ENCODE data around the gene RGL1. TPM values are rescaled to one million over a fixed set of nuclear protein-coding genes. Genes with fewer than 3 reads are reported as not detected.

The RGL1 gene
- total RNA-seq, 4 donors from 2014 or later = 12.1 to 13.8 (median 13.0) TPM

- H3K4me3 ChIP-seq = no peak overlapping the region
- H3K4me1 ChIP-seq = peaks cover 0 to 22% (median 3%) of the 10 kb centered on the region in 4 donors
- H3K27ac ChIP-seq = peak overlapping the region; percentile 57 to 73 (median 64)
- in situ Hi-C loops (cut with MboI; ENCODE audit: low pct_ligation_motif_present in 1 of 4, low pct_unique_long_range_greater_than_20kb in 1 of 4, low sequenced_read_pairs in 3 of 4) (no loop called here), intact Hi-C loops (cut with DNase I; ENCODE audit: low total_unique reads) (no loop called here)
- TF ChIP-seq POLR2AphosphoS5 (IDR thresholded peaks at IDR 0.05) (peak in 2 of 3 donors; percentile 44 to 66), POLR2A (IDR thresholded peaks at IDR 0.05) (no peak)
- no peaks in the 10 kb centered on the region for H3K36me3 ChIP-seq
- WGBS, 2 donors (ENCODE audit: low coverage in 1 of 2) = 46 to 50% methylated on average over 9 of the region's 9 CpGs
- no peaks in the 10 kb centered on the region for H3K27me3 ChIP-seq
- DNase-seq = peak; percentile 26
- no peaks in the 10 kb centered on the region for H3K9me3 ChIP-seq
Measured at GRCh38 chr1:183841950-183842794, 37.3 kb downstream of the RGL1 start.

DNA sequence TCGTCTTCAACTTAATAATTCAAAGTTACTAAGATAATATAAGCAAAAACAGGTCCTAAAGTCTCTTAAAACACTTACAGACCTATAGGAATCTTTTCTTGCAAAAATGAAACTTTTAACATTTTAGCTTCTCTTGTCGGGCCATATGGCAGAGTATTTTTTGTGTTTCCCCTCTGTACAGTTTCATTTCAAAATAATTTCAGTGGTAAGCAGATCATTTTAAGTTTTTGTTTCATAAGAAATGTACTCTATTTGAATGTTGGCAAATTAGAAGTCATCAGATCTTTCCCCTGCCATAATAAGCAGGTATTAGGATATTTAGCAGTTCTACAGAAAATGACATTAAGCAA is 37.9 kb downstream of the RGL1 start:
- peak overlapping the region; percentile 57 to 73 (median 64) for H3K27ac ChIP-seq
- no peaks in the 10 kb centered on the region for H3K9me3 ChIP-seq
- in situ Hi-C loops (cut with MboI; ENCODE audit: low pct_ligation_motif_present in 1 of 4, low pct_unique_long_range_greater_than_20kb in 1 of 4, low sequenced_read_pairs in 3 of 4) (no loop called here), intact Hi-C loops (cut with DNase I; ENCODE audit: low total_unique reads) (no loop called here)
- H3K4me1 ChIP-seq = peaks cover 0 to 22% (median 3%) of the 10 kb centered on the region in 4 donors
- H3K4me3 ChIP-seq = no peak overlapping the region
- TF ChIP-seq POLR2AphosphoS5 (IDR thresholded peaks at IDR 0.05) (no peak), POLR2A (IDR thresholded peaks at IDR 0.05) (no peak)
- DNase-seq = no peak
- WGBS, 2 donors (ENCODE audit: low coverage in 1 of 2) = 50 to 58% methylated on average over 2 of the region's 2 CpGs
- H3K27me3 ChIP-seq = no peaks in the 10 kb centered on the region
- no peaks in the 10 kb centered on the region for H3K36me3 ChIP-seq

DNA sequence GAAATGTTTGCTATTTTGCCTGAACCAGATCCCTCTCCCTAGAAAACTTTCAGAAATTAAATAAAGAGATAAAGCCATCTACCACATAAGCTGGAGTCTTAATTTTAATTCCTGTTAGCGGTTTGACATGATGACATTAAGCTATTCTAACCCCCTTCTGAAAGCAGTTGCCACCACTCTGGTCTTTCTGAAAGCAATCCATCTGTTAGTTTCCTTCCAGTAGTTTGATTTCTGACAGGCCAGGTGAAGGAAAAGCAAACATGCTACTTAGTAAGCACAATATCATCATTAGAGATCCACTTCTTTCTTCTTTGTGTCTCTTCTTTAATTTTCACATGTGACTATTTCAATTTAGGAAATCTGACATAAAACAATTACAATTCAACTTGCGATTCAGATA is 39.9 kb downstream of the RGL1 start:
- intact Hi-C loops (cut with DNase I; ENCODE audit: low total_unique reads) = no loop called here
- H3K4me1 ChIP-seq = peaks cover 0 to 22% (median 3%) of the 10 kb centered on the region in 4 donors
- peak overlapping the region in 1 of 4 donors; percentile 25 for H3K27ac ChIP-seq
- DNase-seq = no peak
- no peaks in the 10 kb centered on the region for H3K36me3 ChIP-seq
- no peak overlapping the region for H3K4me3 ChIP-seq
- 83 to 90% methylated on average over 2 of the region's 2 CpGs for WGBS, 2 donors (ENCODE audit: low coverage in 1 of 2)
- TF ChIP-seq CTCF (IDR thresholded peaks at IDR 0.05) (no peak), EP300 (IDR thresholded peaks at IDR 0.05; ENCODE audit: low read depth) (no peak)
- in situ Hi-C loops (cut with MboI; ENCODE audit: low pct_ligation_motif_present in 1 of 4, low pct_unique_long_range_greater_than_20kb in 1 of 4, low sequenced_read_pairs in 3 of 4) = no loop called here
- H3K9me3 ChIP-seq = no peaks in the 10 kb centered on the region
- no peaks in the 10 kb centered on the region for H3K27me3 ChIP-seq

- 89 to 94% methylated on average over 3 of the region's 3 CpGs for WGBS, 2 donors (ENCODE audit: low coverage in 1 of 2)
- no peaks in the 10 kb centered on the region for H3K27me3 ChIP-seq
- no peaks in the 10 kb centered on the region for H3K36me3 ChIP-seq
- TF ChIP-seq POLR2AphosphoS5 (IDR thresholded peaks at IDR 0.05) (no peak), EP300 (IDR thresholded peaks at IDR 0.05; ENCODE audit: low read depth) (no peak), CTCF (IDR thresholded peaks at IDR 0.05) (no peak), POLR2A (IDR thresholded peaks at IDR 0.05) (no peak)
- H3K4me1 ChIP-seq = peaks cover 0 to 22% (median 3%) of the 10 kb centered on the region in 4 donors
- H3K4me3 ChIP-seq = no peak overlapping the region
- DNase-seq = no peak
- H3K9me3 ChIP-seq = no peaks in the 10 kb centered on the region
- in situ Hi-C loops (cut with MboI; ENCODE audit: low pct_ligation_motif_present in 1 of 4, low pct_unique_long_range_greater_than_20kb in 1 of 4, low sequenced_read_pairs in 3 of 4) (no loop called here), intact Hi-C loops (cut with DNase I; ENCODE audit: low total_unique reads) (no loop called here)
- H3K27ac ChIP-seq = no peak overlapping the region
Measured at GRCh38 chr1:183845681-183846080, 40.8 kb downstream of the RGL1 start.

- no peak overlapping the region for H3K27ac ChIP-seq
- H3K9me3 ChIP-seq = no peaks in the 10 kb centered on the region
- intact Hi-C loops (cut with DNase I; ENCODE audit: low total_unique reads) = no loop called here
- no peak for DNase-seq
- 43 to 66% methylated on average over 3 to 4 of the region's 4 CpGs for WGBS, 2 donors (ENCODE audit: low coverage in 1 of 2)
- peaks cover 0 to 15% (median under 1%) of the 10 kb centered on the region in 4 donors for H3K4me1 ChIP-seq
- H3K36me3 ChIP-seq = no peaks in the 10 kb centered on the region
- in situ Hi-C loops (cut with MboI; ENCODE audit: low pct_ligation_motif_present in 1 of 4, low pct_unique_long_range_greater_than_20kb in 1 of 4, low sequenced_read_pairs in 3 of 4) = no loop called here
- no peak overlapping the region for H3K4me3 ChIP-seq
- TF ChIP-seq POLR2AphosphoS5 (IDR thresholded peaks at IDR 0.05) (no peak), CTCF (IDR thresholded peaks at IDR 0.05) (no peak), EP300 (IDR thresholded peaks at IDR 0.05; ENCODE audit: low read depth) (no peak), POLR2A (IDR thresholded peaks at IDR 0.05) (no peak)
- no peaks in the 10 kb centered on the region for H3K27me3 ChIP-seq
Measured at GRCh38 chr1:183847641-183848040, 42.7 kb downstream of the RGL1 start.
